ENCODE measurements around the gene VAMP1. TPM values are rescaled to one million over a fixed set of nuclear protein-coding genes. Genes with fewer than 3 reads are reported as not detected.

VAMP1 gene
- total and polyA plus RNA-seq, 2 experiments from 2014 or later: 13.9 to 16.1 TPM

DNA sequence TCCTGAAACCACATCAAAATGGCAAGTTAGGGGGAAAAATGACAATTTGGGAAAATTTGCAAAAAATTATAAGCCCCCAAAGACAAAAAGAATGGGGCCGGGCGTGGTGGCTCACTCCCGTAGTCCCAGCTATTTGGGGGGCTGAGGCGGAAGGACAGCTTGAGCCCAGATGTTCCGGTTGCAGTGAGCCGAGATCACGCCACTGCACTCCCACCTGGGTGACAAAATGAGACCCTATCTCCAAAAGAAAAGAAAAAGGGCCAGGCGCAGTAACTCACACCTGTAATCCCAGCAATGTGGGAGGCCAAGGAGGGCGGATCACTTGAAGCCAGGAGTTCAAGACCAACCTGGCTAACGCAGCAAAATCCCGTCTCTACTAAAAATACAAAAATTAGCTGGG lies 2.0 kb upstream of the VAMP1 start (continued):
- TF ChIP-seq, protein P1, sequence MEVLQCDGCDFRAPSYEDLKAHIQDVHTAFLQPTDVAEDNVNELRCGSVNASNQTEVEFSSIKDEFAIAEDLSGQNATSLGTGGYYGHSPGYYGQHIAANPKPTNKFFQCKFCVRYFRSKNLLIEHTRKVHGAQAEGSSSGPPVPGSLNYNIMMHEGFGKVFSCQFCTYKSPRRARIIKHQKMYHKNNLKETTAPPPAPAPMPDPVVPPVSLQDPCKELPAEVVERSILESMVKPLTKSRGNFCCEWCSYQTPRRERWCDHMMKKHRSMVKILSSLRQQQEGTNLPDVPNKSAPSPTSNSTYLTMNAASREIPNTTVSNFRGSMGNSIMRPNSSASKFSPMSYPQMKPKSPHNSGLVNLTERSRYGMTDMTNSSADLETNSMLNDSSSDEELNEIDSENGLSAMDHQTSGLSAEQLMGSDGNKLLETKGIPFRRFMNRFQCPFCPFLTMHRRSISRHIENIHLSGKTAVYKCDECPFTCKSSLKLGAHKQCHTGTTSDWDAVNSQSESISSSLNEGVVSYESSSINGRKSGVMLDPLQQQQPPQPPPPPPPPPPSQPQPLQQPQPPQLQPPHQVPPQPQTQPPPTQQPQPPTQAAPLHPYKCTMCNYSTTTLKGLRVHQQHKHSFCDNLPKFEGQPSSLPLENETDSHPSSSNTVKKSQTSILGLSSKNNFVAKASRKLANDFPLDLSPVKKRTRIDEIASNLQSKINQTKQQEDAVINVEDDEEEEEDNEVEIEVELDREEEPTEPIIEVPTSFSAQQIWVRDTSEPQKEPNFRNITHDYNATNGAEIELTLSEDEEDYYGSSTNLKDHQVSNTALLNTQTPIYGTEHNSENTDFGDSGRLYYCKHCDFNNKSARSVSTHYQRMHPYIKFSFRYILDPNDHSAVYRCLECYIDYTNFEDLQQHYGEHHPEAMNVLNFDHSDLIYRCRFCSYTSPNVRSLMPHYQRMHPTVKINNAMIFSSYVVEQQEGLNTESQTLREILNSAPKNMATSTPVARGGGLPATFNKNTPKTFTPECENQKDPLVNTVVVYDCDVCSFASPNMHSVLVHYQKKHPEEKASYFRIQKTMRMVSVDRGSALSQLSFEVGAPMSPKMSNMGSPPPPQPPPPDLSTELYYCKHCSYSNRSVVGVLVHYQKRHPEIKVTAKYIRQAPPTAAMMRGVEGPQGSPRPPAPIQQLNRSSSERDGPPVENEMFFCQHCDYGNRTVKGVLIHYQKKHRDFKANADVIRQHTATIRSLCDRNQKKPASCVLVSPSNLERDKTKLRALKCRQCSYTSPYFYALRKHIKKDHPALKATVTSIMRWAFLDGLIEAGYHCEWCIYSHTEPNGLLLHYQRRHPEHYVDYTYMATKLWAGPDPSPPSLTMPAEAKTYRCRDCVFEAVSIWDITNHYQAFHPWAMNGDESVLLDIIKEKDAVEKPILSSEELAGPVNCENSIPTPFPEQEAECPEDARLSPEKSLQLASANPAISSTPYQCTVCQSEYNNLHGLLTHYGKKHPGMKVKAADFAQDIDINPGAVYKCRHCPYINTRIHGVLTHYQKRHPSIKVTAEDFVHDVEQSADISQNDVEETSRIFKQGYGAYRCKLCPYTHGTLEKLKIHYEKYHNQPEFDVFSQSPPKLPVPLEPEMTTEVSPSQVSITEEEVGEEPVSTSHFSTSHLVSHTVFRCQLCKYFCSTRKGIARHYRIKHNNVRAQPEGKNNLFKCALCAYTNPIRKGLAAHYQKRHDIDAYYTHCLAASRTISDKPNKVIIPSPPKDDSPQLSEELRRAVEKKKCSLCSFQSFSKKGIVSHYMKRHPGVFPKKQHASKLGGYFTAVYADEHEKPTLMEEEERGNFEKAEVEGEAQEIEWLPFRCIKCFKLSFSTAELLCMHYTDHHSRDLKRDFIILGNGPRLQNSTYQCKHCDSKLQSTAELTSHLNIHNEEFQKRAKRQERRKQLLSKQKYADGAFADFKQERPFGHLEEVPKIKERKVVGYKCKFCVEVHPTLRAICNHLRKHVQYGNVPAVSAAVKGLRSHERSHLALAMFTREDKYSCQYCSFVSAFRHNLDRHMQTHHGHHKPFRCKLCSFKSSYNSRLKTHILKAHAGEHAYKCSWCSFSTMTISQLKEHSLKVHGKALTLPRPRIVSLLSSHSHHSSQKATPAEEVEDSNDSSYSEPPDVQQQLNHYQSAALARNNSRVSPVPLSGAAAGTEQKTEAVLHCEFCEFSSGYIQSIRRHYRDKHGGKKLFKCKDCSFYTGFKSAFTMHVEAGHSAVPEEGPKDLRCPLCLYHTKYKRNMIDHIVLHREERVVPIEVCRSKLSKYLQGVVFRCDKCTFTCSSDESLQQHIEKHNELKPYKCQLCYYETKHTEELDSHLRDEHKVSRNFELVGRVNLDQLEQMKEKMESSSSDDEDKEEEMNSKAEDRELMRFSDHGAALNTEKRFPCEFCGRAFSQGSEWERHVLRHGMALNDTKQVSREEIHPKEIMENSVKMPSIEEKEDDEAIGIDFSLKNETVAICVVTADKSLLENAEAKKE (CRISPR knock-in tag; IDR thresholded peaks at IDR 0.05): no peak
- TF ChIP-seq JUNB (IDR thresholded peaks at IDR 0.05; ENCODE audit: unreplicated experiment): no peak

DNA sequence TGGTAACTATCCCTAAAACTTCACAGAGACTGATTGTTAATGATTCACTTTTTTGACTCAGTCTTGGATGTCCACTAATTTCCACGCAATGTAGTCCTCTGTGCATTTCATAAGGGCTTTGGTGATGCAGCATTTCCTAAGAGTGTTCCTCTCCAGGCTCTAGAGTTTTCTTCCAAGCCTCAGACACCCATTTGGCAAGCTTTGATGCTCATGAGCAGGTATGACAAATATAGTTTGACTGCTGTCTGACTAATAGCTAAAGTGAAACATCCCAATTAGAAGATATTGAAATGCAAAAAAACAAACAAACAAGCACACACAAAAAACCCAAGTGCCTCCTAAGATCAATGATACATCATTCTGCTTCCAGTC lies 1.5 kb upstream of the VAMP1 start:
- Histone ChIP-seq H3K9me2 (ENCODE audit: insufficient read depth) (peaks cover 4% of the 10 kb centered on the region; the same call in 1 of the 2 replicates), H4K20me1 (replicated peaks; ENCODE audit: insufficient read depth) (peaks cover 8% of the 10 kb centered on the region), H2AFZ (no peak overlapping the region; the same call in 1 of the 2 replicates), H3K36me3 (ENCODE audit: insufficient read depth) (no peaks in the 10 kb centered on the region), H3K4me2 (no peak overlapping the region), H3F3A (replicated peaks; ENCODE audit: low read depth) (peaks cover 13% of the 10 kb centered on the region), H3K4me3 (no peak overlapping the region), H3K79me2 (replicated peaks; ENCODE audit: insufficient read depth) (peaks cover 22% of the 10 kb centered on the region), H3K4me1 (ENCODE audit: insufficient read depth) (peaks cover 14% of the 10 kb centered on the region), H3K27ac (ENCODE audit: low read depth) (no peak overlapping the region), H3K27me3 (ENCODE audit: insufficient read depth) (no peaks in the 10 kb centered on the region)
- DNase-seq (ENCODE audit: low spot score): no peak
- no peak overlapping the region for H3K27ac Mint-ChIP-seq
- H3K27me3 Mint-ChIP-seq (ENCODE audit: insufficient read depth, low read depth, poor library complexity): peaks cover 5% of the 10 kb centered on the region
- H3K9me3 Mint-ChIP-seq: peaks cover 22% of the 10 kb centered on the region
- peaks cover 16% of the 10 kb centered on the region for H3K36me3 Mint-ChIP-seq (ENCODE audit: low read depth)
- H3K4me3 Mint-ChIP-seq: no peak overlapping the region; the same call in 2 of the 3 replicates
- H3K4me1 Mint-ChIP-seq: peaks cover 16% of the 10 kb centered on the region
- ATAC-seq: no peak
- TF ChIP-seq, protein P2, sequence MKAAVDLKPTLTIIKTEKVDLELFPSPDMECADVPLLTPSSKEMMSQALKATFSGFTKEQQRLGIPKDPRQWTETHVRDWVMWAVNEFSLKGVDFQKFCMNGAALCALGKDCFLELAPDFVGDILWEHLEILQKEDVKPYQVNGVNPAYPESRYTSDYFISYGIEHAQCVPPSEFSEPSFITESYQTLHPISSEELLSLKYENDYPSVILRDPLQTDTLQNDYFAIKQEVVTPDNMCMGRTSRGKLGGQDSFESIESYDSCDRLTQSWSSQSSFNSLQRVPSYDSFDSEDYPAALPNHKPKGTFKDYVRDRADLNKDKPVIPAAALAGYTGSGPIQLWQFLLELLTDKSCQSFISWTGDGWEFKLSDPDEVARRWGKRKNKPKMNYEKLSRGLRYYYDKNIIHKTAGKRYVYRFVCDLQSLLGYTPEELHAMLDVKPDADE (IDR thresholded peaks at IDR 0.05): no peak
- TF ChIP-seq NANOG (IDR thresholded peaks at IDR 0.05; ENCODE audit: borderline replicate concordance): no peak
- TF ChIP-seq, protein P3, sequence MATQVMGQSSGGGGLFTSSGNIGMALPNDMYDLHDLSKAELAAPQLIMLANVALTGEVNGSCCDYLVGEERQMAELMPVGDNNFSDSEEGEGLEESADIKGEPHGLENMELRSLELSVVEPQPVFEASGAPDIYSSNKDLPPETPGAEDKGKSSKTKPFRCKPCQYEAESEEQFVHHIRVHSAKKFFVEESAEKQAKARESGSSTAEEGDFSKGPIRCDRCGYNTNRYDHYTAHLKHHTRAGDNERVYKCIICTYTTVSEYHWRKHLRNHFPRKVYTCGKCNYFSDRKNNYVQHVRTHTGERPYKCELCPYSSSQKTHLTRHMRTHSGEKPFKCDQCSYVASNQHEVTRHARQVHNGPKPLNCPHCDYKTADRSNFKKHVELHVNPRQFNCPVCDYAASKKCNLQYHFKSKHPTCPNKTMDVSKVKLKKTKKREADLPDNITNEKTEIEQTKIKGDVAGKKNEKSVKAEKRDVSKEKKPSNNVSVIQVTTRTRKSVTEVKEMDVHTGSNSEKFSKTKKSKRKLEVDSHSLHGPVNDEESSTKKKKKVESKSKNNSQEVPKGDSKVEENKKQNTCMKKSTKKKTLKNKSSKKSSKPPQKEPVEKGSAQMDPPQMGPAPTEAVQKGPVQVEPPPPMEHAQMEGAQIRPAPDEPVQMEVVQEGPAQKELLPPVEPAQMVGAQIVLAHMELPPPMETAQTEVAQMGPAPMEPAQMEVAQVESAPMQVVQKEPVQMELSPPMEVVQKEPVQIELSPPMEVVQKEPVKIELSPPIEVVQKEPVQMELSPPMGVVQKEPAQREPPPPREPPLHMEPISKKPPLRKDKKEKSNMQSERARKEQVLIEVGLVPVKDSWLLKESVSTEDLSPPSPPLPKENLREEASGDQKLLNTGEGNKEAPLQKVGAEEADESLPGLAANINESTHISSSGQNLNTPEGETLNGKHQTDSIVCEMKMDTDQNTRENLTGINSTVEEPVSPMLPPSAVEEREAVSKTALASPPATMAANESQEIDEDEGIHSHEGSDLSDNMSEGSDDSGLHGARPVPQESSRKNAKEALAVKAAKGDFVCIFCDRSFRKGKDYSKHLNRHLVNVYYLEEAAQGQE (IDR thresholded peaks at IDR 0.05; ENCODE audit: unreplicated experiment): no peak
- no peak for TF ChIP-seq POLR2AphosphoS5 (IDR thresholded peaks at IDR 0.05; ENCODE audit: low read depth)
- no peak for TF ChIP-seq EZH2phosphoT487 (IDR thresholded peaks at IDR 0.05; ENCODE audit: unreplicated experiment)
- no peak for TF ChIP-seq JUNB (IDR thresholded peaks at IDR 0.05; ENCODE audit: unreplicated experiment)
- TF ChIP-seq ZNF114 (CRISPR knock-in tag; IDR thresholded peaks at IDR 0.05): no peak
- TF ChIP-seq STAT1 (IDR thresholded peaks at IDR 0.05; ENCODE audit: unreplicated experiment): no peak
- TF ChIP-seq CREB1 (CRISPR knock-in tag; IDR thresholded peaks at IDR 0.05; ENCODE audit: low read depth): no peak

Data from GM23338 (cell line).